Endothelial cell of umbilical vein (primary cell): ENCODE data around the gene PIEZO2.

Source experiments
- EZH2 ChIP-seq: IDR thresholded peaks from 2 replicates; pipeline ENCODE4 v1.6.1; 2012; ENCODE audit warnings: borderline replicate concordance, low read depth, mild to moderate bottlenecking, moderate library complexity, low read length, inconsistent platforms; ENCODE audit not compliant: severe bottlenecking
- FOS ChIP-seq: IDR thresholded peaks from 2 replicates; pipeline ENCODE4 v1.6.1; 2011; ENCODE audit warnings: mild to moderate bottlenecking, low read length, moderate library complexity, borderline replicate concordance; ENCODE audit not compliant: insufficient read depth
- GATA2 ChIP-seq: IDR thresholded peaks from 2 replicates; pipeline ENCODE4 v1.7.0; 2011; ENCODE audit warnings: low read depth, mild to moderate bottlenecking, moderate library complexity, mixed read lengths, low read length; ENCODE audit not compliant: insufficient read length, insufficient read depth
- POLR2A ChIP-seq: IDR thresholded peaks from 2 replicates; pipeline ENCODE4 v1.6.1; 2012; ENCODE audit warnings: low read depth, mild to moderate bottlenecking, control low read depth, low read length
- TF ChIP-seq, protein P1 (sequence below): IDR thresholded peaks from 2 replicates; pipeline ENCODE4 v1.6.1; 2011; ENCODE audit not compliant: insufficient read depth, insufficient read length
- TF ChIP-seq, protein P2 (sequence below), 2 donors: IDR thresholded peaks; 1 replicate in 1 of 2; 2 replicates in 1 of 2; pipeline ENCODE4 v1.5.1; 2011; ENCODE audit warnings: low read length in 2 of 2, mild to moderate bottlenecking in 2 of 2, moderate library complexity in 2 of 2, control low read depth in 1 of 2, inconsistent platforms in 1 of 2, low read depth in 1 of 2; ENCODE audit not compliant: insufficient read depth in 1 of 2; ENCODE audit errors: extremely low read depth in 1 of 2

DNA sequence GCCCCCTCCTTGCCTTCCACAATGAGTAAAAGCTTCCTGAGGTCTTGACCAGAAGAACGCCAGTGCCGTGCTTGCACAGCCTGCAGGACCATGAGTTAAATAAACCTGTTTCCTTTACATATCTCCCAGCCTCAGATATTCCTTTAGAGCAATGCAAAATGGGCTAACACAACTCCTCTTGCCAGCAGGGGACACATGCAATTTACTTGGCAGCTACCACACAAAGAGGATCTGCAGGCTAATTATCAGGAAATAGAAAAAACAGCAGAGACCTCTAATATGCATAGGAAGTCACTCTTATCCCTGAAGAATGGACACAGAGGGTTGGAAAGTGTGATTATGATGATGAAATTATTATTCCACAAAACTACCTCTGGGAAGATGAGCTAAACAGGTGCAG is 114.0 kb downstream of the PIEZO2 start:
- TF ChIP-seq GATA2 (no peak), EZH2 (no peak), POLR2A (no peak), FOS (no peak)
- TF ChIP-seq, protein P1, sequence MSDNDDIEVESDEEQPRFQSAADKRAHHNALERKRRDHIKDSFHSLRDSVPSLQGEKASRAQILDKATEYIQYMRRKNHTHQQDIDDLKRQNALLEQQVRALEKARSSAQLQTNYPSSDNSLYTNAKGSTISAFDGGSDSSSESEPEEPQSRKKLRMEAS: no peak
- TF ChIP-seq, protein P2, sequence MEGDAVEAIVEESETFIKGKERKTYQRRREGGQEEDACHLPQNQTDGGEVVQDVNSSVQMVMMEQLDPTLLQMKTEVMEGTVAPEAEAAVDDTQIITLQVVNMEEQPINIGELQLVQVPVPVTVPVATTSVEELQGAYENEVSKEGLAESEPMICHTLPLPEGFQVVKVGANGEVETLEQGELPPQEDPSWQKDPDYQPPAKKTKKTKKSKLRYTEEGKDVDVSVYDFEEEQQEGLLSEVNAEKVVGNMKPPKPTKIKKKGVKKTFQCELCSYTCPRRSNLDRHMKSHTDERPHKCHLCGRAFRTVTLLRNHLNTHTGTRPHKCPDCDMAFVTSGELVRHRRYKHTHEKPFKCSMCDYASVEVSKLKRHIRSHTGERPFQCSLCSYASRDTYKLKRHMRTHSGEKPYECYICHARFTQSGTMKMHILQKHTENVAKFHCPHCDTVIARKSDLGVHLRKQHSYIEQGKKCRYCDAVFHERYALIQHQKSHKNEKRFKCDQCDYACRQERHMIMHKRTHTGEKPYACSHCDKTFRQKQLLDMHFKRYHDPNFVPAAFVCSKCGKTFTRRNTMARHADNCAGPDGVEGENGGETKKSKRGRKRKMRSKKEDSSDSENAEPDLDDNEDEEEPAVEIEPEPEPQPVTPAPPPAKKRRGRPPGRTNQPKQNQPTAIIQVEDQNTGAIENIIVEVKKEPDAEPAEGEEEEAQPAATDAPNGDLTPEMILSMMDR (IDR thresholded peaks at IDR 0.05; ENCODE audit: extremely low read depth in 1 of 2, insufficient read depth in 1 of 2, low read depth in 1 of 2, low read length in 2 of 2): no peak
